ENCODE data around the gene PSME4.

GRCh38 chr2:54000122-54000521 is 29.3 kb upstream of the PSME4 start:
- TF ChIP-seq CTCF (IDR thresholded peaks at IDR 0.05 in 8 of 11, conservative IDR thresholded peaks at IDR 0.05 in 3 of 11) (no peak), POLR2AphosphoS5 (IDR thresholded peaks at IDR 0.05) (no peak), POLR2A (IDR thresholded peaks at IDR 0.05) (no peak)

All from spleen (tissue), 7 donors.